ENCODE measurements around the gene MARCHF7.
A peak's percentile ranks its signal among the peaks of the same experiment; 100 is the strongest.
"Not testable (repeated sequence)": the region's sequence is repeated elsewhere in the genome, so short reads cannot be mapped to it uniquely, and the experiment has no call there.

MARCHF7 gene, protein sequence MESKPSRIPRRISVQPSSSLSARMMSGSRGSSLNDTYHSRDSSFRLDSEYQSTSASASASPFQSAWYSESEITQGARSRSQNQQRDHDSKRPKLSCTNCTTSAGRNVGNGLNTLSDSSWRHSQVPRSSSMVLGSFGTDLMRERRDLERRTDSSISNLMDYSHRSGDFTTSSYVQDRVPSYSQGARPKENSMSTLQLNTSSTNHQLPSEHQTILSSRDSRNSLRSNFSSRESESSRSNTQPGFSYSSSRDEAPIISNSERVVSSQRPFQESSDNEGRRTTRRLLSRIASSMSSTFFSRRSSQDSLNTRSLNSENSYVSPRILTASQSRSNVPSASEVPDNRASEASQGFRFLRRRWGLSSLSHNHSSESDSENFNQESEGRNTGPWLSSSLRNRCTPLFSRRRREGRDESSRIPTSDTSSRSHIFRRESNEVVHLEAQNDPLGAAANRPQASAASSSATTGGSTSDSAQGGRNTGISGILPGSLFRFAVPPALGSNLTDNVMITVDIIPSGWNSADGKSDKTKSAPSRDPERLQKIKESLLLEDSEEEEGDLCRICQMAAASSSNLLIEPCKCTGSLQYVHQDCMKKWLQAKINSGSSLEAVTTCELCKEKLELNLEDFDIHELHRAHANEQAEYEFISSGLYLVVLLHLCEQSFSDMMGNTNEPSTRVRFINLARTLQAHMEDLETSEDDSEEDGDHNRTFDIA

GRCh38 chr2:159712143-159712928 is at the start of gene MARCHF7:
Gene MARCHF7 (plus strand): TSS chr2:159712506. CDS start chr2:159729023, 16,517 bp downstream.
- peak; percentile 95 for DNase-seq (ENCODE audit: low read depth)

DNA sequence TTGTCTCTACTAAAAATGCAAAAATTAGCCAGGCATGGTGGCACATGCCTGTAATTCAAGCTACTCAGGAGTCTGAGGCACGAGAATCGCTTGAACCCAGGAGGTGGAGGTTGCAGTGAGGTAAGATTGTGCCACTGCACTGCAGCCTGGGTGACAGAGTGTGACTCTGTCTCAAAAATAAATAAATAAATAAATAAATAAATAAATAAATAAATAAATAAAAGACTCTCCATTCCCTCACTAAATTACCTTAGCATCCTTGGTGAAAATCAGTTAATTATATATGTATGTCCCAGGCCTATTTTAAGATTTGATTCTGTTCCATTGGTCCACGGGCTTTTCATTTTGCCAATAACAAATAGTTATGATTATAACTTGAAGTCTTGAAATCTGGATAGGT is 44.9 kb upstream of the MARCHF7 start:
- DNase-seq (ENCODE audit: low read depth), result not testable (repeated sequence)

- DNase-seq (ENCODE audit: low read depth), result no peak
Measured at GRCh38 chr2:159671047-159671446, 41.3 kb upstream of the MARCHF7 start.

- peak; percentile 17 for DNase-seq (ENCODE audit: low read depth)
Measured at GRCh38 chr2:159677654-159678053, 34.7 kb upstream of the MARCHF7 start.

DNA sequence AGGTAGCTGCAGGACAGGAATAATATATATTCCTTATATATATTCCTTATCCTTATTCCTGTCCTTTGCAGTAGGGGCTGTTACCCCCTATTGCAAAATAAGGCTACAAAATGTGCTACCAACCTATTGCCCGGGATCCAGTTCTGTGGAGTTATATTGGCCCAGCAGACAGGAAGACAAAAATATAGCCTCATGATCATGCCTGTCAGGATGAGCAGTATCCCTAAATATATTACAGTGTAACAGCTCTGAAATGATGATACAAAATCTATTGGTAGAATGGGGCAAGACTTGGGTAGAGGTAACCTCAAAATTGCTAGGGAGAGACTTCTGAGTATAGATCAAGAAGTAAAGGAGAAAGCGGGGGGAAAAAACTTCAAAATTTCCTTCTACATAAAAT is 31.6 kb upstream of the MARCHF7 start:
- no peak for DNase-seq (ENCODE audit: low read depth)

DNA sequence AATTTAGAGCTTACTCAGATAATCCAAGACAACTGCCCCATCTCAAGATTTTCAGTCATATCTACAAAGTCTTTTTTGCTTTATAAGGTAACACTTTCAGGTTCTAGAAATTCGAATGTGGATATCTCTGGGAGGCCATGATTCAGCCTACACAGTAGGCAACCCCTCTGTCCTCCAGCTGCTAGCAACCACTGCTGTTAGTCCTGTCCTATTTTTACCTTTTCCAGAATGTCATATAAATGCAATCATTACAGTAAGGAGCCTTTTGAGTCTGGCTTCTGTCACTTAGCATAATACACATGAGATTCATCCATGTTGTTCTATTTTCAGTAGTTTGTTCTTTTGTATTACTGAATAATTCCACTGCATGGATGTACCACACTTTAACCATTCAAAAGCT is 28.5 kb upstream of the MARCHF7 start:
- DNase-seq (ENCODE audit: low read depth), result no peak

GRCh38 chr2:159684796-159685195 is 27.5 kb upstream of the MARCHF7 start:
- peak; percentile 76 for DNase-seq (ENCODE audit: low read depth)

DNA sequence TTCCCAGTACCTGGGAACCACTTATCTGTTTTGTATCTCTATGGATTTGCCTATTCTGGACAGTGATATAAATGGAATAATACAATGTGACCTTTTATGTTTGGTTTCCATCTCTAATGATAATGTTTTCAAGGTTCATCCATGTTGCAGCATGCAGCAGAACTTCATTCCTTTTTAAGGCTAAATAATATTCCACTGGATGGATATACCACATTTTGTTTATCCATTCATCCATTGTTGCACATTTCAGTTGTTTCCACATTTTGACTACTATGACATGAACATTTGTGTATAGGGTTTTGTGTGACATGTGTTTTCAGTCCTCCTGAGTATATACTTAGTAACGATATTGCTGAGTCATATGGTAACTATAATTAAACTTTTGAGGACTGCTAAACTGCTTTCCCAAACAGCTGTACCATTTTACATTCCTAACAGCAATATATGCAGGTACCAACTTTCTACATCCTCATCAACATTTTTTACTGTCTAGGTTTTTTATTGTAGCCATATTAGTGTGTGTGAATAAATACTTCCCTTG is 17.7 kb upstream of the MARCHF7 start:
- DNase-seq (ENCODE audit: low read depth), result no peak

GRCh38 chr2:159695795-159696448 is 16.4 kb upstream of the MARCHF7 start:
- DNase-seq (ENCODE audit: low read depth), result no peak

- no peak for DNase-seq (ENCODE audit: low read depth)
Measured at GRCh38 chr2:159703491-159703890, 8.8 kb upstream of the MARCHF7 start.

- peak; percentile 74 for DNase-seq (ENCODE audit: low read depth)
Measured at GRCh38 chr2:159706385-159706980, 5.8 kb upstream of the MARCHF7 start.

GRCh38 chr2:159708066-159708760 is 4.1 kb upstream of the MARCHF7 start:
- DNase-seq (ENCODE audit: low read depth), result no peak

DNA sequence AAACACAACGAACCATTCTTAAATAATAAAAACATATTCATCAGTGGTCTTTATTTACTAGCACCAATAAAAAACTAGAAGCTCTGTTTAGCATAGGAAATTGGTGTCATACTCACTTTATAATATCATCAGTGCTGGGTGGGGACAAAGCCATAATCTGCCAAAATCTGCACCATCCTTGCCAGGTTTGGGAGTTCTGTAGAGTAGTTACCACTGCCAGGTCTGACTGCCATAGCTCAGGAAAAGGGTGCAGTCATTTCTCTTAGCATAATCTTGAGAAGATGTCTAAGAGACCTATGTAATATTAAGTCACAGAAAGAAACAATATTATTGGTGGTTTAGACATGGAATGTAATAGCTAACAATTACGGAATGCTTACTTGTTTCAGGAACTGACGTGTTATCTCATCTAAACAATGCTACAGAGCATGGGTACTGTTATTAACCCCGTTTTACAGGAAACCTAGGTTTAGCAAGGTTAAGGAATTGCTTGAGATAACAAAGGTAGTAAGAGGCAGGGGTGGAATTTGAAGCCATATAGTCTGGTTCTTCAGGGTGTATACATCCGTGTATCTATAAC is 1.6 kb upstream of the MARCHF7 start:
- DNase-seq (ENCODE audit: low read depth), result peak; percentile 29

DNA sequence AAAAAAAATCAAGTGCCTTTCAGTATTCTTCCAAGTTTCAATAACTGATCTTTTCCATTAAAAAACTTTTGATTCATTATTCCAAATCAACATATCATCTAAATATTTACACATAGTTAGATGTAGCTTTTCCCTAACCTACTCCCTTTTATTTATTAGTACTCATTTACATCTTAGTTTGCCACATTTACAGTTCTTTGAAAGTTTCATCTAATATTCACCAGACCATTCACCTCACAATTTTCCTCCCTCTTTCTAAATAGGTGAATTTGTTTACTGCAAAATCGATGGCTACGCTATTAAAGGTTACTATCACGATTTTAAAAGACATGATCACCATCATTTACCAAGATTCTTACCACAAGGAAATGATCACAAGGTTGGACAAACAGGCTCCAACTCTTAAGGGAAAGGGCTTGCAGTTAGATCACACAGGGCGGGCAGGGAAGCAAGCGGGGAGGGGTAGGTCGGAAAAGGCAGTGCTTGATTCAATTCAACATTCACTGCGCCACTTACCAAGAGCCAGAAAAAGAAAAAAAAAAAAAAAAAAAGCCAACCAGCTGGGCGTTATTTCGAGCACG is 654 bp upstream of the MARCHF7 start:
- no peak for DNase-seq (ENCODE audit: low read depth)

DNA sequence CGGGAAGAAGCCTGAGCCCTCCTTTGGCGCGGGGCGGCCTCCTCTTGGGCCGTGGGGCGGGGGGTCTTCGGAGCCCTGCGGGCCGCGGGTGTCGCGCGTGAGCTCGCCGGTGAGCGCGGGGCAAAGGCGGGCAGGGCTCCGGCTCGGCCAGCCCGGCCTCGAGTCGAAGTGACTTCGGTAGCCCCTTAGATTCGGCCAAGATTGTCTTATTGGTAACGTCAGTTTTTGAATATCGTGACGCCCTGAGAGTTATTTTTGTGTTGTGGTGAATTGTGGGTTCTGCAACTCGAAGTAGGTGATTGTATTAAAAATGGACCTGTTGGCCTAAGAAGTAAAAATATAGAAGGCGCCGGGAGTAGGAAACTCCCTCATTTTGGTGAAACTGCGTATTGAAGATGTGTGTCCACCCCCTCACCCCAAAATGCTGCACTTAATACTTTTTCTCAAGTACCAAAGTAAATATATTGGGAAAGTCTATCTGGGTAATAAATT is 669 bp downstream of the MARCHF7 start:
- peak; percentile 32 for DNase-seq (ENCODE audit: low read depth)

DNA sequence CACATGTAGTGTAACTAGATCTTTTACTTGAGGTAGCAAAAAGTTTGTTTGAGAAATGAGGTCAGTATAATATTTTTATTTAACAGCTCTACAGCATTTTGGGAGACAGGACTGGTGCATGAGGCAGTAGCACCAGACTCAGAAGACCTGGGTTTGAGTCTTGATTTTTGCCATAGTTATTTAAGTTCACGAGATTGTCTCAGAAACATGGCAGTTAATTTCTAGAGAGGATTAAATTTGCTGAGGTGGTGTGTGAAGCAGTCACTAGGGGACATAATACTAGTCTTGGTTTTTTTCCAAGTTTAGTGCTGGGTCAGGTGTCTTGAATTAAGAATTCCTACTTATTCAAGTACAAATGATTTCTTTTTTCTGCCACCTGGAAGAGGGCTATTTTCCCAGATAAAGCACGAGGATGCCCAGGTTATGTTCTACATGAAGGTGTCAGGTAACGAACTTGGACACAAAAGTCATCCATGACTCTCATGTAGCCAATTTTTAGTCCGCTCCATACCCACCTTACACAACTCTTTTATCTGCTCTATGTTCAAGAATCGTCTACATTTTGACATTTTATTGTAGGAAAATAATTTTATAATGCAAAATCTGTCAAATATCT is 1.4 kb downstream of the MARCHF7 start:
- peak; percentile 44 for DNase-seq (ENCODE audit: low read depth)

DNA sequence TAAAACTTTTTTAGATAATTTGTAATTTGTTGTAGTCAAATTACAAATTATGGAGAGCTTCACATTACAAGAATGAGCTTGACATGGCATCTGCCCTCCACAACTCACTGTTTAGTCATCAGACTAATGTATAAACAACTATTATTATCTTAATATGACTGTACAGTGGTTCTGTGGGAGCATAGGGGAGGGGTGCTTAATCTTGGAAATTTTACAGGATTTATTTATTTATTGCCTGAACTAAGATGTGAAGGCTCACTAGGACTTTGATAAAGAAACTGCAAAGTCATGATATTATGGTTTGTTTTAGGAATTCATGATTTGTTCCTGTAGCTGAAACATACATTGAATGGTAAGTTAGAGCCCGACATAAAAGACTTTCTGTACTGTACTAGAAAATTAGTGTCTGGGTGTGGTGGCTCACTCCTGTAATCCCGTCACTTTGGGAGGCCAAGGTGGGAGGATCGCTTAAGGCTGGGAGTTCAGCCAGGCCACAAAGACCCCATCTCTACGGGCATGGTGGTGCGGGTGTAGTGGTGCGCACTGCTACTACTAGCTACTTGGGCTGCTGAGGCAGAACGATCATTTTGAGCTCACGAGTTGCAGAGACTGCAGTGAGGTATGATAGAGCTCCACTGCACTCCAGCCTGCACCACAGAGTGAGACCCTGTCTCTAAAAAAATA is 2.1 kb downstream of the MARCHF7 start:
- peak; percentile 80 for DNase-seq (ENCODE audit: low read depth)

GRCh38 chr2:159715451-159715850 is 3.1 kb downstream of the MARCHF7 start:
- DNase-seq (ENCODE audit: low read depth), result no peak

- DNase-seq (ENCODE audit: low read depth), result not testable (repeated sequence)
Measured at GRCh38 chr2:159716409-159716808, 4.1 kb downstream of the MARCHF7 start.
